ENCODE measurements around the gene KIAA1671. TPM values are rescaled to one million over a fixed set of nuclear protein-coding genes. Genes with fewer than 3 reads are reported as not detected.

KIAA1671 gene
- polyA plus RNA-seq, 1 of the 3 experiments (the other 2 are of a cell fraction): 7.4 TPM

- Histone ChIP-seq H2AFZ (ENCODE audit: low read depth) (no peak overlapping the region), H3K9me3 (no peaks in the 10 kb centered on the region), H3K79me2 (ENCODE audit: insufficient read depth) (no peaks in the 10 kb centered on the region), H3K4me1 (ENCODE audit: control insufficient read depth in 1 of 2, insufficient read depth in 2 of 2, low read depth in 1 of 2, low read length in 1 of 2) (peaks cover 0 to 15% of the 10 kb centered on the region in 2 experiments; a peak in 1 of 4 replicates), H3K4me2 (no peak overlapping the region), H3K4me3 (ENCODE audit: low read depth in 2 of 2, low read length in 1 of 2) (no peak overlapping the region), H3K27me3 (ENCODE audit: insufficient read depth) (no peaks in the 10 kb centered on the region), H3K9me2 (no peaks in the 10 kb centered on the region), H3K9ac (no peak overlapping the region), H3F3A (replicated peaks; ENCODE audit: insufficient read depth) (no peaks in the 10 kb centered on the region), H3K27ac (ENCODE audit: low read depth in 2 of 2, low read length in 1 of 2) (no peak overlapping the region), H4K20me1 (ENCODE audit: insufficient read depth) (peaks cover 4% of the 10 kb centered on the region), H3K36me3 (replicated peaks in 1 of 2; ENCODE audit: control insufficient read depth in 1 of 2, insufficient read depth in 2 of 2, low read length in 1 of 2) (no peaks in the 10 kb centered on the region)
- DNase-seq: no peak
- TF ChIP-seq NFIC (IDR thresholded peaks at IDR 0.05; ENCODE audit: borderline replicate concordance) (no peak), RFX5 (IDR thresholded peaks at IDR 0.05; ENCODE audit: low read length) (no peak)
- ChIA-PET POLR2A (no interaction called here), CTCF (no interaction called here)
- 100% methylated on average over 2 of the region's 2 CpGs for WGBS (ENCODE audit: low lambda C conversion rate)
Measured at GRCh38 chr22:25144522-25144921, 192.0 kb downstream of the KIAA1671 start.

- H3K9me3 ChIP-seq: no peaks in the 10 kb centered on the region
Measured at GRCh38 chr22:25146307-25146706, 193.8 kb downstream of the KIAA1671 start.

GRCh38 chr22:25146906-25147641 lies 194.6 kb downstream of the KIAA1671 start:
- H3K4me3 ChIP-seq (ENCODE audit: low read depth in 2 of 2, low read length in 1 of 2): no peak overlapping the region
- H3K27ac ChIP-seq (ENCODE audit: low read depth in 2 of 2, low read length in 1 of 2): no peak overlapping the region
- H3F3A ChIP-seq (replicated peaks; ENCODE audit: insufficient read depth): no peaks in the 10 kb centered on the region
- H3K9me3 ChIP-seq: no peaks in the 10 kb centered on the region
- H3K4me1 ChIP-seq (ENCODE audit: control insufficient read depth in 1 of 2, insufficient read depth in 2 of 2, low read depth in 1 of 2, low read length in 1 of 2): peaks cover 0 to 11% of the 10 kb centered on the region in 2 experiments; a peak in 1 of 4 replicates
- no peaks in the 10 kb centered on the region for H3K27me3 ChIP-seq (ENCODE audit: insufficient read depth)
- H3K9me2 ChIP-seq: no peaks in the 10 kb centered on the region
- WGBS (ENCODE audit: low lambda C conversion rate): 84% methylated on average over 4 of the region's 4 CpGs
- POLR2A ChIA-PET: no interaction called here
- no peaks in the 10 kb centered on the region for H3K79me2 ChIP-seq (ENCODE audit: insufficient read depth)
- no peak for DNase-seq
- CTCF ChIA-PET: interaction anchor here (0.6 to 0.9 kb wide), 4 partner anchors 11 to 64 kb away, joined by 3 to 5 read pairs (median 4); no protein-coding TSS in a partner anchor
- peaks cover 9% of the 10 kb centered on the region for H4K20me1 ChIP-seq (ENCODE audit: insufficient read depth)
- no peak overlapping the region for H3K4me2 ChIP-seq
- no peaks in the 10 kb centered on the region for H3K36me3 ChIP-seq (replicated peaks in 1 of 2; ENCODE audit: control insufficient read depth in 1 of 2, insufficient read depth in 2 of 2, low read length in 1 of 2)
- no peak overlapping the region for H2AFZ ChIP-seq (ENCODE audit: low read depth)
- H3K9ac ChIP-seq: no peak overlapping the region
- TF ChIP-seq MXI1 (IDR thresholded peaks at IDR 0.05; ENCODE audit: low read depth, low read length): no peak
- no peak for TF ChIP-seq TEAD4 (IDR thresholded peaks at IDR 0.05; ENCODE audit: borderline replicate concordance, insufficient read depth)
- no peak for TF ChIP-seq REST (IDR thresholded peaks at IDR 0.05; ENCODE audit: low read depth, low read length)
- TF ChIP-seq CTCF (IDR thresholded peaks at IDR 0.05): no peak
- no peak for TF ChIP-seq SIN3A (IDR thresholded peaks at IDR 0.05; ENCODE audit: borderline replicate concordance, low read depth, low read length)
- TF ChIP-seq PBX3 (IDR thresholded peaks at IDR 0.05): no peak
- no peak for TF ChIP-seq ELF1 (IDR thresholded peaks at IDR 0.05)

More at GRCh38 chr22:25146307-25146706, 193.8 kb downstream of the KIAA1671 start:
- Histone ChIP-seq H3K4me2 (no peak overlapping the region), H3K36me3 (replicated peaks in 1 of 2; ENCODE audit: control insufficient read depth in 1 of 2, insufficient read depth in 2 of 2, low read length in 1 of 2) (no peaks in the 10 kb centered on the region), H3K9me2 (no peaks in the 10 kb centered on the region), H3K4me1 (ENCODE audit: control insufficient read depth in 1 of 2, insufficient read depth in 2 of 2, low read depth in 1 of 2, low read length in 1 of 2) (peaks cover 0 to 15% of the 10 kb centered on the region in 2 experiments; a peak in 1 of 4 replicates), H3K9ac (no peak overlapping the region), H3K27me3 (ENCODE audit: insufficient read depth) (no peaks in the 10 kb centered on the region), H4K20me1 (ENCODE audit: insufficient read depth) (peaks cover 9% of the 10 kb centered on the region), H3F3A (replicated peaks; ENCODE audit: insufficient read depth) (no peaks in the 10 kb centered on the region), H2AFZ (ENCODE audit: low read depth) (no peak overlapping the region), H3K27ac (ENCODE audit: low read depth in 2 of 2, low read length in 1 of 2) (no peak overlapping the region), H3K4me3 (ENCODE audit: low read depth in 2 of 2, low read length in 1 of 2) (no peak overlapping the region), H3K79me2 (ENCODE audit: insufficient read depth) (no peaks in the 10 kb centered on the region)
- no peak for DNase-seq
- TF ChIP-seq PBX3 (IDR thresholded peaks at IDR 0.05) (no peak), RAD21 (IDR thresholded peaks at IDR 0.05; ENCODE audit: low read length) (no peak), JUND (IDR thresholded peaks at IDR 0.05) (no peak)
- ChIA-PET POLR2A (no interaction called here), CTCF (interaction anchor here (0.6 to 0.7 kb wide), 2 partner anchors 35 to 64 kb away, joined by 4 to 5 read pairs; no protein-coding TSS in a partner anchor)
- WGBS (ENCODE audit: low lambda C conversion rate): 79% methylated on average over 1 of the region's 1 CpG
